SU-DHL-6 (cell line): Measurements from ENCODE around the gene MAGEA1.

Source experiments
- H2AFZ ChIP-seq: fragments of 200-600 bp; sonication (generic); 2 replicates; pipeline ENCODE4 v1.6.1; 2014; ENCODE audit warnings: low read depth, mild to moderate bottlenecking, moderate library complexity, mixed read lengths, antibody characterized with exemption, low read length; ENCODE audit not compliant: severe bottlenecking
- H3F3A ChIP-seq: fragments of 200-600 bp; shearing (Covaris generic); 2 replicates; pipeline ENCODE4 v1.6.0; 2016; ENCODE audit warnings: antibody characterized with exemption, mild to moderate bottlenecking; ENCODE audit not compliant: insufficient read depth
- H3K27ac ChIP-seq: fragments of 200-600 bp; sonication (generic); 2 replicates; pipeline ENCODE4 v1.5.1; 2016; ENCODE audit warnings: low read depth, mild to moderate bottlenecking, low read length, moderate library complexity, mixed read lengths
- H3K27me3 ChIP-seq: fragments of 200-600 bp; sonication (generic), shearing (Covaris generic); 2 replicates; pipeline ENCODE4 v1.6.0; 2014; ENCODE audit warnings: mild to moderate bottlenecking, low read length
- H3K36me3 ChIP-seq: fragments of 200-600 bp; sonication (generic); 2 replicates; pipeline ENCODE4 v1.6.1; 2014; ENCODE audit warnings: mild to moderate bottlenecking, low read length, mixed read lengths
- H3K4me2 ChIP-seq: fragments of 300-600, 200-600 bp; shearing (Covaris generic), sonication (generic); 2 replicates; pipeline ENCODE4 v1.6.0; 2014; ENCODE audit warnings: low read length, low read depth, mild to moderate bottlenecking; ENCODE audit not compliant: poor library complexity, severe bottlenecking
- H3K4me3 ChIP-seq: fragments of 200-600 bp; sonication (generic); 2 replicates; pipeline ENCODE4 v1.5.1; 2014; ENCODE audit warnings: antibody characterized with exemption, low read length, mild to moderate bottlenecking, mixed read lengths; ENCODE audit not compliant: insufficient read depth, poor library complexity, severe bottlenecking
- H3K79me2 ChIP-seq: fragments of 200-600 bp; sonication (generic); 2 replicates; pipeline ENCODE4 v1.6.1; 2014; ENCODE audit warnings: mild to moderate bottlenecking, low read length, moderate library complexity; ENCODE audit not compliant: insufficient read depth
- H3K9ac ChIP-seq: fragments of 200-600 bp; sonication (generic); 2 replicates; pipeline ENCODE4 v1.7.0; 2014; ENCODE audit warnings: mild to moderate bottlenecking, low read length
- H3K9me2 ChIP-seq: fragments of 200-600 bp; sonication (generic); replicated peaks from 2 replicates; pipeline ENCODE4 v1.6.1; 2014; ENCODE audit warnings: low read length; ENCODE audit not compliant: insufficient read depth
- H3K9me3 ChIP-seq: fragments of 200-600 bp; sonication (generic); 2 replicates; pipeline ENCODE4 v1.6.1; 2014; ENCODE audit warnings: low read length, mixed read lengths; ENCODE audit not compliant: insufficient read depth
- H4K20me1 ChIP-seq: fragments of 200-600 bp; sonication (generic); 2 replicates; pipeline ENCODE4 v1.6.1; 2014; ENCODE audit warnings: low read depth, mild to moderate bottlenecking, antibody characterized with exemption, low read length, moderate library complexity, mixed read lengths
- CTCF ChIP-seq: fragments of 200-600 bp; sonication (generic); IDR thresholded peaks from one replicate; pipeline ENCODE4 v1.5.1; 2017; ENCODE audit warnings: antibody characterized with exemption, mild to moderate bottlenecking, low read length, moderate library complexity; ENCODE audit not compliant: insufficient read depth, poor library complexity, severe bottlenecking
- EZH2phosphoT487 ChIP-seq: fragments of 200-600 bp; sonication (generic), shearing (Covaris generic); conservative IDR thresholded peaks from 2 replicates; pipeline ENCODE4 v1.6.1; 2018; ENCODE audit warnings: mild to moderate bottlenecking, antibody characterized with exemption, low read length, moderate library complexity, mixed read lengths

The MAGEA1 gene

GRCh38 chrX:153206425-153207046 is 27.5 kb downstream of the MAGEA1 start:
- H3K4me2 ChIP-seq = no peak overlapping the region
- no peaks in the 10 kb centered on the region for H3K9me2 ChIP-seq
- no peak overlapping the region for H3K9ac ChIP-seq
- H3K27ac ChIP-seq = no peak overlapping the region
- no peaks in the 10 kb centered on the region for H3K79me2 ChIP-seq
- H3K36me3 ChIP-seq = no peaks in the 10 kb centered on the region
- H2AFZ ChIP-seq = no peak overlapping the region
- H3K4me3 ChIP-seq = no peak overlapping the region
- H4K20me1 ChIP-seq = no peaks in the 10 kb centered on the region
- H3K9me3 ChIP-seq = no peaks in the 10 kb centered on the region
- no peaks in the 10 kb centered on the region for H3F3A ChIP-seq
- TF ChIP-seq EZH2phosphoT487 = no peak
- TF ChIP-seq CTCF = no peak
- no peaks in the 10 kb centered on the region for H3K27me3 ChIP-seq

GRCh38 chrX:153209347-153209746 is 30.3 kb downstream of the MAGEA1 start:
- Histone ChIP-seq H3K27me3 (no peaks in the 10 kb centered on the region), H3K9ac (no peak overlapping the region), H2AFZ (no peak overlapping the region), H3K36me3 (no peaks in the 10 kb centered on the region), H3K79me2 (no peaks in the 10 kb centered on the region), H3K27ac (no peak overlapping the region), H3K4me3 (no peak overlapping the region), H3K4me2 (no peak overlapping the region), H4K20me1 (no peaks in the 10 kb centered on the region), H3F3A (no peaks in the 10 kb centered on the region), H3K9me3 (no peaks in the 10 kb centered on the region), H3K9me2 (no peaks in the 10 kb centered on the region)
- TF ChIP-seq CTCF (no peak), EZH2phosphoT487 (no peak)

GRCh38 chrX:153214934-153215333 is 35.9 kb downstream of the MAGEA1 start:
- Histone ChIP-seq H3K4me3 (no peak overlapping the region), H3F3A (no peaks in the 10 kb centered on the region), H3K9ac (no peak overlapping the region), H3K9me3 (no peaks in the 10 kb centered on the region), H3K27me3 (no peaks in the 10 kb centered on the region), H3K4me2 (no peak overlapping the region), H4K20me1 (no peaks in the 10 kb centered on the region), H3K79me2 (no peaks in the 10 kb centered on the region), H3K27ac (no peak overlapping the region), H3K9me2 (no peaks in the 10 kb centered on the region), H3K36me3 (no peaks in the 10 kb centered on the region), H2AFZ (no peak overlapping the region)
- TF ChIP-seq CTCF (no peak), EZH2phosphoT487 (no peak)
